B cell (primary cell): ENCODE measurements around the gene THSD4. TPM values are rescaled to one million over a fixed set of nuclear protein-coding genes. Genes with fewer than 3 reads are reported as not detected.

Experiments used
- ATAC-seq: fragments of 200-7000 bp; cut with Tn5 transposase; one replicate; pipeline ENCODE4 v1.10.0; 2021; ENCODE audit warnings: low read depth, mild to moderate bottlenecking, moderate number of reproducible peaks, moderate library complexity
- CTCF ChIA-PET: fragments of 350-600 bp; sonication (Branson Sonifier 250); formaldehyde crosslinking; loops from one replicate; lab custom pipeline; 2021; ENCODE audit warnings: antibody characterized with exemption, inconsistent platforms; lab: Charles Lee
- POLR2A ChIA-PET: fragments of 350-600 bp; sonication (Branson Sonifier 250); formaldehyde crosslinking; loops from one replicate; lab custom pipeline; 2021; ENCODE audit warnings: antibody characterized with exemption; lab: Charles Lee
- DNase-seq: peaks from one replicate; pipeline ENCODE4 v3.0.0; 2013
- H2AFZ ChIP-seq: 2 replicates; pipeline ENCODE4 v1.6.1; 2012; ENCODE audit warnings: mild to moderate bottlenecking, low read depth, low read length; ENCODE audit not compliant: insufficient read depth, poor library complexity, severe bottlenecking
- H3K27ac ChIP-seq, 2 donors: 1 replicate in 1 of 2; 2 replicates in 1 of 2; pipeline ENCODE4 v1.5.1; 2012 to 2013; ENCODE audit warnings: low read length in 2 of 2, mild to moderate bottlenecking in 2 of 2, moderate library complexity in 1 of 2
- H3K27me3 ChIP-seq, 4 experiments: fragments of 200-600 bp in 1 of 4; sonication (generic) in 1 of 4; replicated peaks in 1 of 4; 1 replicate in 2 of 4; 2 replicates in 2 of 4; pipeline versions ENCODE4 v1.6.1 to v1.7.0; 2013 to 2016; ENCODE audit warnings: low read length in 3 of 4, mild to moderate bottlenecking in 2 of 4, mixed read lengths in 1 of 4, moderate library complexity in 1 of 4; ENCODE audit not compliant: insufficient read depth in 4 of 4, control insufficient read depth in 3 of 4; ENCODE audit errors: control extremely low read depth in 1 of 4
- H3K36me3 ChIP-seq, 2 experiments: replicated peaks in 1 of 2; 1 replicate in 1 of 2; 2 replicates in 1 of 2; pipeline versions ENCODE4 v1.6.1 to v1.7.1; 2013; ENCODE audit warnings: low read length in 1 of 2; ENCODE audit not compliant: insufficient read depth in 2 of 2, control insufficient read depth in 1 of 2; ENCODE audit errors: control extremely low read depth in 1 of 2, extremely low read depth in 1 of 2
- H3K4me1 ChIP-seq, 2 donors: fragments of 200-600 bp in 1 of 2; sonication (generic) in 1 of 2; 1 replicate in 1 of 2; 2 replicates in 1 of 2; pipeline versions ENCODE4 v1.5.1 to v1.6.1; 2013 to 2017; ENCODE audit warnings: low read length in 2 of 2; ENCODE audit not compliant: control insufficient read depth in 2 of 2, insufficient read depth in 2 of 2
- H3K4me2 ChIP-seq: replicated peaks from 2 replicates; pipeline ENCODE3; 2012; ENCODE audit warnings: mild to moderate bottlenecking, low read depth, low read length; ENCODE audit not compliant: poor library complexity, severe bottlenecking
- H3K4me3 ChIP-seq, 5 experiments: fragments of 200-600 bp in 1 of 5; sonication (generic) in 1 of 5; 1 replicate in 3 of 5; 2 replicates in 2 of 5; pipeline versions ENCODE4 v1.5.1 to v1.7.0; 2011 to 2016; ENCODE audit warnings: low read length in 4 of 5, mild to moderate bottlenecking in 4 of 5, low read depth in 2 of 5, control low read depth in 1 of 5, moderate library complexity in 1 of 5; ENCODE audit not compliant: insufficient read depth in 1 of 5; ENCODE audit errors: control extremely low read depth in 1 of 5, extremely low read depth in 1 of 5
- H3K79me2 ChIP-seq: fragments of 200-600 bp; sonication (generic); one replicate; pipeline ENCODE4 v1.6.0; 2016; ENCODE audit warnings: low read length; ENCODE audit not compliant: control insufficient read depth, insufficient read depth
- H3K9ac ChIP-seq: fragments of 200-600 bp; sonication (generic); 2 replicates; pipeline ENCODE4 v1.6.1; 2017; ENCODE audit warnings: mild to moderate bottlenecking, low read length, moderate library complexity
- H3K9me3 ChIP-seq, 3 donors: one replicate each; pipeline versions ENCODE4 v1.6.1 to v1.7.1; 2013; ENCODE audit warnings: low read length in 2 of 3; ENCODE audit not compliant: control insufficient read depth in 2 of 3, insufficient read depth in 1 of 3; ENCODE audit errors: control extremely low read depth in 1 of 3
- H4K20me1 ChIP-seq: 2 replicates; pipeline ENCODE4 v1.6.0; 2012; ENCODE audit warnings: mild to moderate bottlenecking, low read length; ENCODE audit not compliant: insufficient read depth, control insufficient read depth, poor library complexity, severe bottlenecking
- H3K27ac Mint-ChIP-seq: one replicate; pipeline ENCODE4 v1.8.0; 2021; ENCODE audit warnings: mixed read lengths
- H3K27me3 Mint-ChIP-seq: one replicate; pipeline ENCODE4 v1.8.0; 2021; ENCODE audit warnings: mixed read lengths
- H3K4me1 Mint-ChIP-seq: one replicate; pipeline ENCODE4 v1.8.0; 2021; ENCODE audit warnings: mixed read lengths
- H3K4me3 Mint-ChIP-seq: one replicate; pipeline ENCODE4 v1.8.0; 2021; ENCODE audit warnings: mixed read lengths
- H3K9me3 Mint-ChIP-seq: one replicate; pipeline ENCODE4 v1.8.0; 2022; ENCODE audit warnings: mixed read lengths; ENCODE audit not compliant: insufficient read depth
- EZH2 ChIP-seq: IDR thresholded peaks from 2 replicates; pipeline ENCODE4 v1.6.1; 2012; ENCODE audit warnings: borderline replicate concordance, low read depth, mild to moderate bottlenecking, moderate library complexity, low read length; ENCODE audit not compliant: insufficient read depth, poor library complexity, severe bottlenecking
- WGBS: methylation state at CpG from one replicate; pipeline ENCODE4 v1.1.5; 2013; ENCODE audit warnings: missing lambda C conversion rate; ENCODE audit not compliant: insufficient coverage; 5-methylcytosine and 5-hydroxymethylcytosine counted together
- intact Hi-C: fragments of 100-400 bp; cut with micrococcal nuclease; formaldehyde crosslinking; loops from one replicate; pipeline ENCODE4 v1.10.0; 2022
- polyA plus RNA-seq: library from polyadenylated mRNA; depleted of rRNA; stranded (reverse); fragments of >200 nt; gene quantifications from 2 replicates; pipeline ENCODE4 v1.2.3, GENCODE V29; 2012
- total RNA-seq, 2 donors: library from RNA; stranded (reverse); fragments of 120-200 nt in 1 of 2; gene quantifications; 1 replicate in 1 of 2; 2 replicates in 1 of 2; pipeline versions ENCODE4 v1.2.3 to v1.2.4, GENCODE V29; 2013 to 2022
- TF ChIP-seq, protein P1 (sequence below): fragments of 200-600 bp; IDR thresholded peaks from one replicate; pipeline ENCODE4 v1.8.0; 2022; ENCODE audit warnings: antibody characterized with exemption, mild to moderate bottlenecking

THSD4 gene
- total and polyA plus RNA-seq, 2 donors (not counting 1 experiment from before 2014, with no cell fraction given): not detected

DNA sequence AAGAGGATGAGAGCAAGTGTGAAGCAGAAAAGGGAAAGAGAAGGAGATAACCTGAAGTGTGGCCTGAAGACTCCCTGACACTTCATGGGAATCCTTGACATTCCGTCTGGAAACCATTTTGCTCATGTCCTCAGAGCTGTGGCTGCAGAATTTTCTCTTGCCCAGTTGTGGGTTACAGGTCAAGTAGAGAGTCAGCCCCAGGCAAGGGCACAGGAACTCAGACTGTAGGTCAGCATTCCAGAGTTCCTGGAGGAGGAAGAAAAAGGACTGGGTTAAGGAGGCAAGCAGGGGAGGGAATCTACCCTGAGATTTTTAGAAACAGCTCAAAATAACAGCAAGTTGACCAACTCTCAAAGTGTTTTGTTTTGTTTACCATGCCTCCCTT is 4.1 kb upstream of the THSD4 start:
- H3K4me2 ChIP-seq: no peak overlapping the region
- ATAC-seq: no peak
- no peaks in the 10 kb centered on the region for H3K9me3 Mint-ChIP-seq
- peaks cover 32% of the 10 kb centered on the region for H3K27me3 Mint-ChIP-seq
- no peak overlapping the region for H3K27ac Mint-ChIP-seq
- intact Hi-C loops: no loop called here
- no peak overlapping the region for H2AFZ ChIP-seq
- H3K4me3 Mint-ChIP-seq: no peak overlapping the region
- no peaks in the 10 kb centered on the region for H4K20me1 ChIP-seq
- DNase-seq: no peak
- 88% methylated on average over 1 of the region's 1 CpG for WGBS
- H3K79me2 ChIP-seq: no peaks in the 10 kb centered on the region
- H3K27me3 ChIP-seq: peaks cover 0 to 12% (median 3%) of the 10 kb centered on the region in 4 experiments
- H3K4me1 ChIP-seq: peaks cover 7 to 9% of the 10 kb centered on the region in 2 donors
- peaks cover 3% of the 10 kb centered on the region for H3K4me1 Mint-ChIP-seq
- H3K9me3 ChIP-seq: no peaks in the 10 kb centered on the region
- H3K27ac ChIP-seq: no peak overlapping the region
- CTCF ChIA-PET: no interaction called here
- TF ChIP-seq EZH2: no peak
- TF ChIP-seq, protein P1, sequence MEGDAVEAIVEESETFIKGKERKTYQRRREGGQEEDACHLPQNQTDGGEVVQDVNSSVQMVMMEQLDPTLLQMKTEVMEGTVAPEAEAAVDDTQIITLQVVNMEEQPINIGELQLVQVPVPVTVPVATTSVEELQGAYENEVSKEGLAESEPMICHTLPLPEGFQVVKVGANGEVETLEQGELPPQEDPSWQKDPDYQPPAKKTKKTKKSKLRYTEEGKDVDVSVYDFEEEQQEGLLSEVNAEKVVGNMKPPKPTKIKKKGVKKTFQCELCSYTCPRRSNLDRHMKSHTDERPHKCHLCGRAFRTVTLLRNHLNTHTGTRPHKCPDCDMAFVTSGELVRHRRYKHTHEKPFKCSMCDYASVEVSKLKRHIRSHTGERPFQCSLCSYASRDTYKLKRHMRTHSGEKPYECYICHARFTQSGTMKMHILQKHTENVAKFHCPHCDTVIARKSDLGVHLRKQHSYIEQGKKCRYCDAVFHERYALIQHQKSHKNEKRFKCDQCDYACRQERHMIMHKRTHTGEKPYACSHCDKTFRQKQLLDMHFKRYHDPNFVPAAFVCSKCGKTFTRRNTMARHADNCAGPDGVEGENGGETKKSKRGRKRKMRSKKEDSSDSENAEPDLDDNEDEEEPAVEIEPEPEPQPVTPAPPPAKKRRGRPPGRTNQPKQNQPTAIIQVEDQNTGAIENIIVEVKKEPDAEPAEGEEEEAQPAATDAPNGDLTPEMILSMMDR: no peak
- no peaks in the 10 kb centered on the region for H3K36me3 ChIP-seq
- H3K4me3 ChIP-seq: no peak overlapping the region
- no peak overlapping the region for H3K9ac ChIP-seq
- POLR2A ChIA-PET: no interaction called here

DNA sequence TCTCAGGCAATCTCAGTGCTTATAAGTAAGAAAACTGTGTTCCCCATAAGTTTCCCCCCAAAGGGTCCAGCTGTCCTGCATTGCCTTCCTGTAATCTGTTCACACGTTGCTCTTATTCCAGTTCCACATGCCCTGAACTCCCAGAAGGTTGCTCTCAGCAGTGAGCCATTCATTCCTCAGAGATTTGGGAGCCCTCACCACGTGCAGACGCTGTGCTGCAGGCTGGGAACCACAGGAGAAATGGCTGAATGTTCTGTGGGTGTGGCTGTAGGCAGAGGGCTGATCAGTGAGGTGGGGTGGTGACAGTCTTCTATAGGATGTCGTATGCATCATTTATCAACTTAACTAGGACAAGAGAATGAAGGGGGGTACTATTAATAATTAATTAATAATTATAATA is 3.3 kb upstream of the THSD4 start:
- H3K4me1 ChIP-seq: peaks cover 7 to 9% of the 10 kb centered on the region in 2 donors
- no peak overlapping the region for H3K4me3 ChIP-seq
- no peak overlapping the region for H3K4me2 ChIP-seq
- H3K9ac ChIP-seq: no peak overlapping the region
- no peaks in the 10 kb centered on the region for H4K20me1 ChIP-seq
- H3K27ac Mint-ChIP-seq: no peak overlapping the region
- H3K36me3 ChIP-seq: no peaks in the 10 kb centered on the region
- no peak overlapping the region for H3K27ac ChIP-seq
- WGBS: 100% methylated on average over 1 of the region's 4 CpGs
- no peak overlapping the region for H2AFZ ChIP-seq
- H3K27me3 ChIP-seq: peaks cover 0 to 14% (median 6%) of the 10 kb centered on the region in 4 experiments
- H3K4me1 Mint-ChIP-seq: peaks cover 7% of the 10 kb centered on the region
- ATAC-seq (no peak), DNase-seq (no peak)
- POLR2A ChIA-PET: no interaction called here
- peaks cover 37% of the 10 kb centered on the region for H3K27me3 Mint-ChIP-seq
- H3K9me3 ChIP-seq: no peaks in the 10 kb centered on the region
- H3K9me3 Mint-ChIP-seq: no peaks in the 10 kb centered on the region
- no peaks in the 10 kb centered on the region for H3K79me2 ChIP-seq
- H3K4me3 Mint-ChIP-seq: no peak overlapping the region
- no peak for TF ChIP-seq EZH2
- TF ChIP-seq, protein P1: no peak
- CTCF ChIA-PET: no interaction called here
- intact Hi-C loops: no loop called here
